Measurements from ENCODE around the gene ETV5. TPM values are rescaled to one million over a fixed set of nuclear protein-coding genes. Genes with fewer than 3 reads are reported as not detected.

The ETV5 gene
- total RNA-seq, 1 donor from 2014 or later, result 14.1 TPM

GRCh38 chr3:186095561-186096081 lies 13.3 kb downstream of the ETV5 start:
- no peak for DNase-seq

- no peak for DNase-seq
Measured at GRCh38 chr3:186094696-186095425, 14.0 kb downstream of the ETV5 start.

- no peak for DNase-seq
Measured at GRCh38 chr3:186094271-186094670, 14.6 kb downstream of the ETV5 start.

GRCh38 chr3:186093271-186093900 lies 15.5 kb downstream of the ETV5 start:
- no peak for DNase-seq

- no peak for DNase-seq
Measured at GRCh38 chr3:186092360-186093070, 16.4 kb downstream of the ETV5 start.

GRCh38 chr3:186090901-186091300 lies 18.0 kb downstream of the ETV5 start:
- no peak for DNase-seq

GRCh38 chr3:186088335-186088734 lies 20.6 kb downstream of the ETV5 start:
- no peak for DNase-seq

GRCh38 chr3:186084264-186084663 lies 24.6 kb downstream of the ETV5 start:
- DNase-seq, result no peak

- no peak for DNase-seq
Measured at GRCh38 chr3:186083746-186084145, 25.1 kb downstream of the ETV5 start.

GRCh38 chr3:186082150-186082549 lies 26.7 kb downstream of the ETV5 start:
- DNase-seq, result no peak

GRCh38 chr3:186081678-186082077 lies 27.2 kb downstream of the ETV5 start:
- DNase-seq, result no peak

- no peak for DNase-seq
Measured at GRCh38 chr3:186080849-186081438, 27.9 kb downstream of the ETV5 start.

GRCh38 chr3:186079925-186080324 lies 29.0 kb downstream of the ETV5 start:
- DNase-seq, result no peak

GRCh38 chr3:186077466-186077865 lies 31.4 kb downstream of the ETV5 start:
- DNase-seq, result no peak

- DNase-seq, result no peak
Measured at GRCh38 chr3:186075931-186076567, 32.8 kb downstream of the ETV5 start.

GRCh38 chr3:186075489-186075888 lies 33.4 kb downstream of the ETV5 start:
- DNase-seq, result no peak

GRCh38 chr3:186073641-186074040 lies 35.2 kb downstream of the ETV5 start:
- DNase-seq, result no peak

GRCh38 chr3:186070996-186071395 lies 37.9 kb downstream of the ETV5 start:
- no peak for DNase-seq

GRCh38 chr3:186070550-186070949 lies 38.3 kb downstream of the ETV5 start:
- DNase-seq, result no peak

- no peak for DNase-seq
Measured at GRCh38 chr3:186070133-186070532, 38.8 kb downstream of the ETV5 start.

- DNase-seq, result no peak
Measured at GRCh38 chr3:186069199-186069598, 39.7 kb downstream of the ETV5 start.

- DNase-seq, result no peak
Measured at GRCh38 chr3:186068243-186068552, 40.7 kb downstream of the ETV5 start.
